ENCODE results near the gene KIAA1755. TPM values are rescaled to one million over a fixed set of nuclear protein-coding genes. Genes with fewer than 3 reads are reported as not detected.
A peak's percentile ranks its signal among the peaks of the same experiment; 100 is the strongest.

The KIAA1755 gene
- total and polyA plus RNA-seq, 2 experiments from 2014 or later, result 4.0 to 5.1 TPM

GRCh38 chr20:38179846-38180245 is 80.7 kb downstream of the KIAA1755 start:
- peaks cover 6% of the 10 kb centered on the region for H3K4me1 ChIP-seq (ENCODE audit: insufficient read depth)
- DNase-seq, result no peak
- H3K4me2 ChIP-seq (ENCODE audit: unreplicated experiment), result no peak overlapping the region
- no peaks in the 10 kb centered on the region for H3K79me2 ChIP-seq (ENCODE audit: insufficient read depth)
- no peaks in the 10 kb centered on the region for H3K27me3 ChIP-seq (replicated peaks; ENCODE audit: insufficient read depth)
- no peak overlapping the region for H2AFZ ChIP-seq
- H3K9me2 ChIP-seq (ENCODE audit: insufficient read depth), result no peaks in the 10 kb centered on the region
- no peak overlapping the region for H3K27ac ChIP-seq
- no peaks in the 10 kb centered on the region for H3K9me3 ChIP-seq (ENCODE audit: low read depth)
- H3K9ac ChIP-seq, result no peak overlapping the region
- no peaks in the 10 kb centered on the region for H4K20me1 ChIP-seq (ENCODE audit: insufficient read depth)
- in situ Hi-C loops (cut with MboI), result no loop called here
- no peaks in the 10 kb centered on the region for H3K36me3 ChIP-seq (ENCODE audit: low read depth)
- WGBS, 2 experiments (ENCODE audit: low coverage in 1 of 2, low lambda C conversion rate in 2 of 2, missing lambda C conversion rate in 2 of 2), result 73 to 77% methylated on average over 6 of the region's 6 CpGs
- no peaks in the 10 kb centered on the region for H3F3A ChIP-seq (ENCODE audit: insufficient read depth)
- H3K4me3 ChIP-seq, result no peak overlapping the region
- TF ChIP-seq EZH2phosphoT487 (IDR thresholded peaks at IDR 0.05; ENCODE audit: insufficient read depth, low read depth), result no peak
- TF ChIP-seq EZH2 (IDR thresholded peaks at IDR 0.05; ENCODE audit: insufficient read depth, poor library complexity, severe bottlenecking), result no peak

GRCh38 chr20:38178581-38178980 is 82.0 kb downstream of the KIAA1755 start:
- Histone ChIP-seq H4K20me1 (ENCODE audit: insufficient read depth) (no peaks in the 10 kb centered on the region), H3K9ac (no peak overlapping the region), H3K27me3 (replicated peaks; ENCODE audit: insufficient read depth) (no peaks in the 10 kb centered on the region), H3K4me3 (no peak overlapping the region), H3K79me2 (ENCODE audit: insufficient read depth) (no peaks in the 10 kb centered on the region), H3K27ac (no peak overlapping the region), H2AFZ (no peak overlapping the region), H3K4me1 (ENCODE audit: insufficient read depth) (peaks cover 11% of the 10 kb centered on the region), H3K9me3 (ENCODE audit: low read depth) (no peaks in the 10 kb centered on the region), H3K4me2 (ENCODE audit: unreplicated experiment) (no peak overlapping the region), H3K9me2 (ENCODE audit: insufficient read depth) (no peaks in the 10 kb centered on the region), H3K36me3 (ENCODE audit: low read depth) (no peaks in the 10 kb centered on the region), H3F3A (ENCODE audit: insufficient read depth) (peaks cover 9% of the 10 kb centered on the region; the same call in 1 of the 2 replicates)
- no peak for DNase-seq
- WGBS, 2 experiments (ENCODE audit: low coverage in 1 of 2, low lambda C conversion rate in 2 of 2, missing lambda C conversion rate in 2 of 2), result 96 to 97% methylated on average over 4 of the region's 4 CpGs
- in situ Hi-C loops (cut with MboI), result no loop called here
- TF ChIP-seq EZH2phosphoT487 (IDR thresholded peaks at IDR 0.05; ENCODE audit: insufficient read depth, low read depth) (no peak), EZH2 (IDR thresholded peaks at IDR 0.05; ENCODE audit: insufficient read depth, poor library complexity, severe bottlenecking) (no peak)

DNA sequence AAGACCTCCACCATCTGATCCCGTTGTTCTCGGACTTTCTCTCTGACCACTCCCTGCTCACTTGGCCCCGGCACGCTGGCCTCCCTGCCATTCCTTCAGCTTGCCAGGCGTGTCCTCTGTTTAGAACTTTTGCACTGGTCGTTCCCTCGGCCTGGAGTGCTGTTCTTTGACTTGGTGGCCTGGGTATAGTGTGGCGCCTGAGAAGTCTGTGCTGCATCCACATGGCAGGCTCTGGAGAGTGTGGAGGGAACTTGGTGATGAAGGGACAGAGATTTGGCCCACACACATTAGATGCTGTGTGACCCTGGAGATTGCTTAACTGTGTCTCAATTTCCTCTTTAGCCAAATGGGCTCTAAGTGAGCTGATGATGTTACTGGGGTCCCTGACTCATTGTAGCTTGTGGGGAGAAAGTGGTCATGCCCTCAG is 82.5 kb downstream of the KIAA1755 start:
- H3K27ac ChIP-seq, result no peak overlapping the region
- no peak overlapping the region for H3K9ac ChIP-seq
- in situ Hi-C loops (cut with MboI), result no loop called here
- H3K4me3 ChIP-seq, result no peak overlapping the region
- no peaks in the 10 kb centered on the region for H3K36me3 ChIP-seq (ENCODE audit: low read depth)
- no peak for TF ChIP-seq EZH2phosphoT487 (IDR thresholded peaks at IDR 0.05; ENCODE audit: insufficient read depth, low read depth)
- TF ChIP-seq EZH2 (IDR thresholded peaks at IDR 0.05; ENCODE audit: insufficient read depth, poor library complexity, severe bottlenecking), result no peak
- H3K4me2 ChIP-seq (ENCODE audit: unreplicated experiment), result no peak overlapping the region
- H2AFZ ChIP-seq, result peak overlapping the region; percentile 41
- DNase-seq, result peak; percentile 43
- no peaks in the 10 kb centered on the region for H4K20me1 ChIP-seq (ENCODE audit: insufficient read depth)
- H3K9me3 ChIP-seq (ENCODE audit: low read depth), result no peaks in the 10 kb centered on the region
- no peaks in the 10 kb centered on the region for H3K79me2 ChIP-seq (ENCODE audit: insufficient read depth)
- WGBS, 2 experiments (ENCODE audit: low coverage in 1 of 2, low lambda C conversion rate in 2 of 2, missing lambda C conversion rate in 2 of 2), result 48 to 51% methylated on average over 8 of the region's 8 CpGs
- no peaks in the 10 kb centered on the region for H3K9me2 ChIP-seq (ENCODE audit: insufficient read depth)
- H3F3A ChIP-seq (ENCODE audit: insufficient read depth), result peaks cover 12% of the 10 kb centered on the region; the same call in 1 of the 2 replicates
- H3K27me3 ChIP-seq (replicated peaks; ENCODE audit: insufficient read depth), result no peaks in the 10 kb centered on the region
- H3K4me1 ChIP-seq (ENCODE audit: insufficient read depth), result peaks cover 14% of the 10 kb centered on the region

DNA sequence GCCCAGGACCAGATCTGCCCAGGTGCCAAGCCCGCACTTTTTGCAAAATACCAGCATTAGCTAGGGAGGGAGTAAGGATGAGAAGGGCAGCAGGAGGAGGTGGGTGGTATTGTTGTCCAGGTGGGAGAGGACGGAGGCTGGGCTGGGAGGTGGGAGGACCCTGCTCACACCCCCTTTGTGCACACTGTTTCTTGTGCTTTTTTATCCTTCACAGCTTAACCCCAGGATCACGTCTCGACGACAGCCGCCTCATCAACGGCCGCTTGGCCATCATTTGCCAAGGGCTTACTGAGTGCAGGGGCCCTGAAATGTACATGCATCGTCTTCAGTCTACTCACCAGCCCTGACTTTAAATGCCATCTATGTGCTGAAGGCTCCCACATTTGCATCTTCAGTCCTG is 83.3 kb downstream of the KIAA1755 start:
- H3K9ac ChIP-seq, result no peak overlapping the region
- H3K9me2 ChIP-seq (ENCODE audit: insufficient read depth), result no peaks in the 10 kb centered on the region
- no peaks in the 10 kb centered on the region for H3K27me3 ChIP-seq (replicated peaks; ENCODE audit: insufficient read depth)
- no peak overlapping the region for H3K27ac ChIP-seq
- no peaks in the 10 kb centered on the region for H4K20me1 ChIP-seq (ENCODE audit: insufficient read depth)
- H2AFZ ChIP-seq, result no peak overlapping the region
- H3K4me3 ChIP-seq, result no peak overlapping the region
- H3K4me2 ChIP-seq (ENCODE audit: unreplicated experiment), result no peak overlapping the region
- peaks cover 23% of the 10 kb centered on the region for H3K4me1 ChIP-seq (ENCODE audit: insufficient read depth)
- WGBS, 2 experiments (ENCODE audit: low coverage in 1 of 2, low lambda C conversion rate in 2 of 2, missing lambda C conversion rate in 2 of 2), result 92 to 94% methylated on average over 9 of the region's 9 CpGs
- H3K79me2 ChIP-seq (ENCODE audit: insufficient read depth), result no peaks in the 10 kb centered on the region
- peaks cover 20% of the 10 kb centered on the region; the same call in 1 of the 2 replicates for H3F3A ChIP-seq (ENCODE audit: insufficient read depth)
- H3K9me3 ChIP-seq (ENCODE audit: low read depth), result no peaks in the 10 kb centered on the region
- in situ Hi-C loops (cut with MboI), result no loop called here
- no peak for DNase-seq
- H3K36me3 ChIP-seq (ENCODE audit: low read depth), result no peaks in the 10 kb centered on the region
- TF ChIP-seq EZH2 (IDR thresholded peaks at IDR 0.05; ENCODE audit: insufficient read depth, poor library complexity, severe bottlenecking), result no peak
- TF ChIP-seq EZH2phosphoT487 (IDR thresholded peaks at IDR 0.05; ENCODE audit: insufficient read depth, low read depth), result no peak
